SKM-1 treated with dmso at 0.1 percent for 144 hours (cell line): ENCODE results near the gene LGALS3.
"Not testable (repeated sequence)": the region's sequence is repeated elsewhere in the genome, so short reads cannot be mapped to it uniquely, and the experiment has no call there.

Source experiments
- DNase-seq: peaks from one replicate; lab custom pipeline; 2025; ENCODE audit not compliant: unreplicated experiment; lab: John Stamatoyannopoulos, UW

LGALS3 gene

GRCh38 chr14:55129086-55129427, at the start of gene LGALS3:
LGALS3 (plus strand) TSS chr14:55129252; CDS start chr14:55137374, 8,122 bp downstream.
- no peak for DNase-seq

- not testable (repeated sequence) for DNase-seq
Observed at GRCh38 chr14:55079961-55080360, 49.1 kb upstream of the LGALS3 start.

GRCh38 chr14:55084401-55085059, 44.5 kb upstream of the LGALS3 start:
- no peak for DNase-seq

- no peak for DNase-seq
Observed at GRCh38 chr14:55085060-55085660, 43.9 kb upstream of the LGALS3 start.

- DNase-seq = no peak
Observed at GRCh38 chr14:55086938-55087337, 42.1 kb upstream of the LGALS3 start.

GRCh38 chr14:55088356-55088755, 40.7 kb upstream of the LGALS3 start:
- no peak for DNase-seq

GRCh38 chr14:55092341-55092740, 36.7 kb upstream of the LGALS3 start:
- DNase-seq = no peak

- DNase-seq = no peak
Observed at GRCh38 chr14:55094292-55095157, 34.5 kb upstream of the LGALS3 start.

- DNase-seq = no peak
Observed at GRCh38 chr14:55097881-55098560, 31.0 kb upstream of the LGALS3 start.

- DNase-seq = no peak
Observed at GRCh38 chr14:55098561-55098898, 30.5 kb upstream of the LGALS3 start.

GRCh38 chr14:55099756-55100155, 29.3 kb upstream of the LGALS3 start:
- DNase-seq = no peak

GRCh38 chr14:55101698-55102097, 27.4 kb upstream of the LGALS3 start:
- DNase-seq = no peak

- no peak for DNase-seq
Observed at GRCh38 chr14:55102141-55102621, 26.9 kb upstream of the LGALS3 start.

- DNase-seq = no peak
Observed at GRCh38 chr14:55103005-55103640, 25.9 kb upstream of the LGALS3 start.

GRCh38 chr14:55103971-55104954, 24.8 kb upstream of the LGALS3 start:
- DNase-seq = peak; percentile 60

GRCh38 chr14:55105991-55106390, 23.1 kb upstream of the LGALS3 start:
- DNase-seq = no peak

- DNase-seq = no peak
Observed at GRCh38 chr14:55107766-55108554, 21.1 kb upstream of the LGALS3 start.

- no peak for DNase-seq
Observed at GRCh38 chr14:55109836-55110235, 19.2 kb upstream of the LGALS3 start.

- no peak for DNase-seq
Observed at GRCh38 chr14:55111122-55111708, 17.8 kb upstream of the LGALS3 start.
